Eye (tissue), 1 donor: Measurements from ENCODE around the gene CNTN6.

ENCODE experiments used
- DNase-seq: peaks from one replicate; pipeline ENCODE4 v3.0.0-alpha.2; 2015

CNTN6 gene

DNA sequence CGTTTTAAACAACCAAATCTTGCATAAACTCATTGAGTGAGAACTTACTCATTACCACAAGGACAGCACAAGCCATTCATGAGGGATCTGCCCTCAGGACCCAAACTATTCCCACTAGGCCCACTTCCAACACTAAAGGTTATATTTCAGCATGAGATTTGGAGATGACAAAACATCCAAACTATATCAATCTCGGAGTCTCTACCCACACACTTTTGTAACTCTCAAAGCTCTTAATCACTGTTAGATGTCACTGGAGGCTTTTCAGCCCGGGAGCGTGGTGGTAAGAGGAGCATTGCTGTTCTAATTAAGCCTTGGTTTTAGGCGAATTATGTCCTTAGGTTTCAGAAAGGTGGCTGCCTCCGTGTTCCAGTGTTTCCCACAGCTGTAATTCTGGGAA lies 86.3 kb downstream of the CNTN6 start:
- no peak for DNase-seq

DNA sequence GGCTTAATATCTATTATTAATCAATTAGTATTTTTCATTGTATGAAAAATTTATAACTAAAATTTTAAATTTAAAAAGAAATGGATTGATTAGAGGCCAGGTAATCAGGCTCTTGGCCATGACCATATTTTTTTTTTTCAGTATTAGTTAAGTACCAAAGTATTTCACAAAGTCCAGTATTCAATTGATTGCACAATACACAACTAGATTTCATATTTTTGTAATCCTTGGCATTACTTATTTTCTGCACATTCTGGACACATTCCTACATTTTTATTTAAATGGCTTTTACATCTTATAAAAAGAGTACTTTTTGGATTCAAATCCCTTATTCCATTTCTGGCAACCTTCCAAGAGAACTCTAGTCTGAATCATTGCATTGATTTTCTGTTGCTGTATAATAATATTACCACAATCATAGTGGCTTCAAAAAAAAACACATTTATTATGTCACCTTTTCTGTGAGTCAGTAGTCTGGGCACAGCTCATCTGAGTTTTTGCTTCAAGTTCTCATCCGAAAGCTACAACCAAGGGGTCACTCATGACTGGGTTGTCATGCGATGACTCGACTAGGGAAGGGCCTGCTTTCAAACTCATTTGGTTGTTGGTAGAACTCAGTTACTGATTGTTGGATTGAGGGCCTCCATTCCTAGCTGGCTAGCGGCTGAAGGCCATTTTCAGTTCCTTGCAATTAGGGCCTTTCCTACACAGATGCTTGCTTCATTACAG lies 90.7 kb downstream of the CNTN6 start:
- DNase-seq = no peak

DNA sequence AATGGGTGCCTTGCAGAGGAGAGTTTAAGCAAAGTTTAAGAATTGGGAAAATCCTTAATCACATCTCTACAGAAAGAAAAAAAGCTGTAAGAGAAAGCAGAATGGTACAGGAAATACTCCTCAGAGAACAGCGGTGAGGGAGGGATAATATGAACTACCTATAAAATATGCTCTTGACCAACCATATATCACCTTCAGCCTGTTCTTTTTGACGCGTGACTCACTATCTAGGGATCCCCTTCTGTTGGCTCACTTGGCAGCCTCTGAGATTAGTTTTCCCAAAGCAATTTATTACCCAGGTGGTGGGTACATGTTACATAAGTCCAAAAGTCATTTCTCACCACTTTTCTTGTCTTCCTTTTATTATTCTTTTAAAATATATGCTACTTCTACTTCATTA lies 97.7 kb downstream of the CNTN6 start:
- no peak for DNase-seq

DNA sequence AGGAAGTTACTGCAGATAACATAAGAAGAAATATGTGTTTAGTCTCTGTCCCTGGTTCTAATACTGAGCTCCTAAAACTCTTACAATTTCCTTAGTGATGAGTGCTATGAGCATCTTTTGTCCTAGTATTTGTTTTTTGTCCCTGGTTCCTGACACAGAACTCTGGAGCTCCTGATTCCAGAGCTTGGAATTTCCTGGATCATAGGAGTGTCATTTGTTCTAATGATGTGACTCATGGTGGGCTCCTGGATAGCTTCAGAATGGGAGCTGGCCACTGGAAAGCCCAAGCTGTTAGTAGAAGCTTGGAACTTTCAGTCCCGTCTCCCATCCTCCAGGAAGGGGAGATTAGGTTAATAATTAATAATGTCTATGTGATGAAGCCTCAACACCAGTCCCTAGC lies 98.2 kb downstream of the CNTN6 start:
- no peak for DNase-seq

DNA sequence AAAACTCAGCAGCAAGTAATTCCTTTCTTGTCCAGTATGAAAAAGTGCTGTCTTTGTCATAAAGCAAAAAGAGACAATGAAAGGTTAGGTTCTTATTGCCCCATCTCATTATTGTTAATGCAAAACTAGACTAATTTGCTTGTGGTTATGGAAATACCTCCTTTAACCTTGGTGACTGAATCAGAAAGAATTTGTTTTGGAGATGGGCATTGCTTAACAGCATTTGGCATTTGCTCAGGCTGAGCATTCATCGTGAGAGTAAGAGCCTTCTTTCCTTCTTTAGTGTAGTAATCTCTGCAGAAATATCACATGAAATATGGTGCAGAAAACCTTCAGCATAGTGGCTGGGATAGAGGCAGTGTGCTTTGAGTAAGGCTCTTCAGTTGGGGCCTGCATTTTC lies 103.1 kb downstream of the CNTN6 start:
- DNase-seq = no peak

DNA sequence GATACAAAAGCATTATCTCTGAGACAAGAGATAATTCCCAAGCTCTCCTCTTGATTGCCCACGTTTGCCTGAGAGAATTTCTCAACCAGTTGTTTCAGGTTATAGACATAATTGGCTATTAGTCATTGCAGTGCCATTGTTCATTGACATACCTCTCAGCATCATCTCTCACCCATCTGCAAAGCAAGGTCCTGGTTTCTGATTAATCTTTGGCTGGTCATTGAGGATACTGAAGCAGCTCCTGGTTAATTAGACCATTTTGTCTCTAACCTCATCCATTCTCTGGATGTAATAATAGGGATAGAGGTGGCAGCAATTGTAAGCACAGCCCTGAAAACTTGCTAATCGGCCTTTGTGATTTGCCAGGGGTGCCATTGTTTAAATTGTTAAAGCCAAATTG lies 104.2 kb downstream of the CNTN6 start:
- no peak for DNase-seq

DNA sequence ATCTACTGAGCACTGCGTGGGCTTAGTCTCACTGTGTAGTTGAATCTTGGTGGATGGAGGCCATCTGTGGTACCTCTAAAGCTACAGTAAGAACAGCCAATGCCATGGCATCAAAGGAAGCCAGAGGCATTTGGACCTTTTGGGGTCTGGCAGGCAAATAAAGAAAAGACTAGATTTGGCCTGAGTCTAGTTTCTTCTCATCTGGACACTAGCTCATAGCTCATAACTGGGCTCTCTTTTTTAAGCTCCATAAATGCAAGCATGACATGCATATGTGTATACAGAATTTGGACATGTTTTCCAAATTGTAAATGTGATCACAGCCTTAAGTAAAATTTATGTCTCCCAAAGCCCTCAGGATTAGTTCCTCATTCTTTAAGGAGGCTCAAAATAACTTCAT lies 107.5 kb downstream of the CNTN6 start:
- DNase-seq = no peak

DNA sequence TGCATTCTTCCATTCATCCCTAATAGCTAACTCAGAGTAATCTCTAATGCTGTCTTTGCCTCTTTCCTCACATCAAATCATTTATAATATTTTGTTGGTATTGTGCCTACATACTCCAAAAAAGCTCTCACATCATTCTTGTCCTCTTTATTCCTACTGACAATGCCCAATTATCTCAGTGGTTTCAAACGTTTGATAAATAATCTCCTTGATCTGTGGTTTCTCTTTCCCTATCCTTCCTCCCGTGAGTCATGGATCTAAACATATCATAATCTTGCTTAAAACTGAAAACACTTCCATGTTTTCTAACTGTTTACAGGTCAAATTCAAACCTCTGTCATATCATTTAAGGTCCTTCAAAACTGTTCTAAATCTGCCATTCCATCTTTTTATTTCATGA lies 115.1 kb downstream of the CNTN6 start:
- no peak for DNase-seq

DNA sequence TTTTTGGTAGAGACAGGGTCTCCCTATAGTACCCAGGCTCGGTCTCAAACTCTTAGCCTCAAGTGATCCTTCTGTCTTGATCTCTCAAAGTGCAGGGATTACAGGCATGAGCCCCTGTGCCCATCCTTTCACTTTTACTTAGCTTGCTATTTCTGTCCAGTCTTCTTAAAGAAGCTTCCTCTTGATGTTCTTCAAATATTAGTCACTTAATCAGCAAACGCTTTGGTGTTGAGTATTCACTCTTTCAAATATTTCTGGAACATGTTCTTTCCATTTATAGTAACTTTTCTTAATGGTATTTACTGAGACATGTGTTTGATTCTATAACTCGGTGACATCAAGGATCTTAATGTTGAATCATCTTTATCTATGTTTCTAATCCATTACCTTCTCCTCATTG lies 122.1 kb downstream of the CNTN6 start:
- no peak for DNase-seq

DNA sequence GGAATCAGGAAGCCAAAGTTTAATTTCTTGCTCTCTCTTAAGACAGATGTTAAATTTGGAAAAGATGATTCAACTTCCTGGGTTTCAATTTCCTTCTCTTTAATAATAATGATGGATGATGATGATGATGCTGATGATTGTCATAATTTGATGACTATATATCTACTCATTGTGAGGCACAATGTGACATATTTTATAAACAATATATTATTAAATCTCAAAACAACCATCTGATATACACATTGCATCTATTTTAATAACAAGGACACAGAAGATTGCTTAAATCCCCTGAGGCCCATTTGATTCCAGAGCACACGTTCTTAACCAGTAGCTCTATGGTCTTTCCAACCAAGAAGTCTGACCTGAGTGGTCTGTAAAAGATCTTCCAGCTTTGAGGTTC lies 124.0 kb downstream of the CNTN6 start:
- no peak for DNase-seq

DNA sequence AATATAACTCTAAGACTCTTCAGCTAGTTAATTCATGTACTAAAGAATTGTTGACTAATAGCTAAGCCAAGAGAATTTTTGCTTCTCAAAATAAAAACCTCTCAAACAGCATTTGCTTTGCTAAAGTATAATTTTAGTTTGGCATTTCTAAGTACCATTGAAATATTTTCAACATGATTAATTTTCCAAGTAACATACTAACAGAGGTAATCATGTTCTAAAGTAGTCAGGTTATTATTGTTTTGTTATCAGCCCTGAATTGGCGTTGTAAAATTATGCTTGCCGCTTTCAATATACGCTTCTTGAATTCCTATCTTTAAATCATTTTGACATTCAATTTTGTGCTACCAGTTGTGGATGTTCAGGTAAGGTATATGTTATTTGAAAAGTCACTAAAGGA lies 134.3 kb downstream of the CNTN6 start:
- DNase-seq = no peak

DNA sequence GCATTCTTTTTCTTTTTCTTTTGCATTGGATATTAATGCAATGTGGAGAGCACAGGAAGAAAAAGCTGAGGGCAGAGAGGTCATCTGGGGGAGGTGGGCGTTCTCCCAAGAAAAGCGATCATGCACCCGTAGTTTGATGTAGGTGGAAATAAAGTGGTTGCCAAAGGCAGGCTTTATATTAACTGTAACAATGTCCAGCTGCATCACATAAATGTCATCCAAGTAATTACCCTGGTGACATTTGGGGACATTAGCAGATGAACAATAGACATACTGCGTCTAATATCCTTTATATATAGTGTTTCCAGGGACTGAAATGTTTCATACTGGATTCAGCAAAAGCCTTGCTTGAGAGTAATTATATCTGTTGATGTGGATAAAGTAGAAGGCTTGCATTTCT lies 135.5 kb downstream of the CNTN6 start:
- no peak for DNase-seq

DNA sequence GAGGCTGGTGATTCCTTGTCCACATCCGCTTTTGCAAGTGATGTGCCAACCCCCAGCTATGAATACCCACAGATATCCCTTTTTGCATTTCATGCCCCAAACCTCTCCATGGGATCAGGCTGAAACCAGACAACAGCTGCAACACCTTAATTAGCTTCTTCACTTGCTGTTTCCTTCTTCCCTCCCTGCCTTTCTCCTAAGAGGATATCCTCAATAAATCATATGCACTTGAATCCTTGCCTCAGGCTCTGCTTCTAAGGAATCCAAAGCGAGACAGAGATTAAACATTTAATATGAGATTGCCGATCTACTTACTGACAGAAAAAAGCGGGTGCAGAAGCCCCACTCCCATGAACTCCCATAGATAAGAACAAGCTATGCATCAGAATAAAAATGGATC lies 138.1 kb downstream of the CNTN6 start:
- no peak for DNase-seq

DNA sequence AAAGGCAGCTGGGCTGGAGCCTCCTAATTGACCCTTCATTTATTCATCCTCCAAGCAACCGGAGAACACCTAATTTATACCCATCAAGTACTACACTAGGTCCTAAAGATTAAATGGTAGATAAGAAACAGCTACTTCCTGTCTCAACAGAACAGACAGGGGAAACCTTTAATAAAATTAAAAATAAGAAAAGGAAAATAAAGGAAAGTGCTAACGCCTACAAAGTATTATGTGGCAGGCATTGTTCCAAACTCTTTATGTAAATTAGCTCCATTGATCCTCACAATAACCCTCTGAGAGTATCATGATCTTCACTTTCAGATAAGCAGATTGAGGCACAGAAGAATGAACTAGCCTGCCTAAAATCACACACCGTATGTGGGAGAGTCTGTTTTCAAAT lies 139.5 kb downstream of the CNTN6 start:
- no peak for DNase-seq

DNA sequence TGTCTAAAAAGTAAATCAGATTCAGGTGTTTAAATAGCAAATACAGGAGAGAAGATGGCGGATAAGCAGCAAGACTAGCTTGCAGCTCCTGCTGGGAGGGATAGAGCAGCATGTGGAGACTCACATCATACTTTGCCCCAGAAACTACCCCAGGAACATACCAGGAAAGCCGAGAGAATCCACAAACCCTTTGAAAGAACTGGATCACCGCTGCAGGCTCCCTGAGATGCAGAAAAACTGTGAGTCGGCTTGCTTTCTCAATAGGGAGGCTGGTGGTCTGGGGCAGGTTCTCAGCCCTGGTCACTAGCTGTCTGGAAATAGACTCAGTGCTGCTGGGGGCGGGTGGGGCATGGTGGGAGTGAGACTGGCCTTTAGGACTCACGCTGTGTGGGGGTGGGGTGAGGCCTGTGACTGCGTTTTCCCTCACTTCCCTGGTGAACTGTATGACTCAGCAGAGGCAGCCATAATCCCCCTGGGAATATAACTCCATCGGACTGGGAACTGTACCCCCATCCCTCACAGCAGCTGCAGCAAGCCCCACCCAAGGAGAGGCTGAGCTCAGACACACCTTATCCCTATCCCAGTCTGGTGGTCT lies 142.8 kb downstream of the CNTN6 start:
- no peak for DNase-seq

DNA sequence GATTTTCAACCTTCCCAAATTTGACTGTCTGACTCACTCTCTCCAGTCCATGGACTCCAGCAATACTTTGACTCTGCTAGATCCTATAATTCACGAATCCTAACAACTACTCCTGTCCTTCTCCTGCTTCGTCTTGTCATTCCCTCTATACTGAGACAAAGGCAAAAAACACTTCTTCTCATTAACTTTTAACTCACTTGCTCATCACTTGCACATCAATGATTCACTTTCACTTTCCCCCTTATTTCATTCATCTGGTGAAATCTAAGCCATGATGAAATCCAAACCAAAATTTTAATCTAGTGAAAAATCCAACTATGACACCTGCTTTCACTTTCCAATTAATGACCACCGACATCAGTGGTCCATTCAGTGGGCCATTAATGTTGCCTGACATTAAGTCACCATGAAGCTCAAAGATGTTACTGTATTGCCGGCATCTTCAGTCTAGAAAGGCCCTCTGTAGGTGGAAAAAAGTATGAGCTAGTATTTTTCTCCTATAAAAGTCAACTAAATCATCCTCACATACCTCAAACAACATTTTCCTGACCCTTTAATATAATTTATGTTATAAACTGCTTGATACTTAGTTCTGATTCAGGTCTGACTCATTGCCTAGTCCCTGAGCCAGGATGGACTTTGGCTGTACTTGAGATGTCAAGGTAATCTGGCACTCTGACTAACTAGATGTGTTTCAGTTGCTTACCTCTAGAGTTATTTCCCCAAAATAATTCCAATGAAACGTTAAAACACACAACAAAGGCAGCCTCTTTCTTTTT lies 158.6 kb downstream of the CNTN6 start:
- DNase-seq = no peak

DNA sequence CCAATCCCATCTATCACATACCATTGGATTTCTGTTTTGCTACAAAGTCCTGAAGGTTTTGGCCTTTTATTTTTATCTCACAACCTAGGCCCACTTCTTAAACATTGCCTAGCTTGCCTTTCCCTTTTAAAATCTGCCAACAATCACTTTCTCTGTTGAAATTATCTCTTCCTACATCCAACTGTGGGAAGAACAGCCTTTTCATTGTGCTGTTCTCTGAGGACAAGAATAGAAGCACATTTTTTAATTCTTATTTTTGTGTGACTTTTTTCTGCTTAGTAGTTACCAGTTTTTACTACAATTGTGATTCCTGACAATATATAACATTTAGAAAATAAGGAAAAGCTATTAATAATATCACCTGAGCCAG lies 159.2 kb downstream of the CNTN6 start:
- DNase-seq = no peak

DNA sequence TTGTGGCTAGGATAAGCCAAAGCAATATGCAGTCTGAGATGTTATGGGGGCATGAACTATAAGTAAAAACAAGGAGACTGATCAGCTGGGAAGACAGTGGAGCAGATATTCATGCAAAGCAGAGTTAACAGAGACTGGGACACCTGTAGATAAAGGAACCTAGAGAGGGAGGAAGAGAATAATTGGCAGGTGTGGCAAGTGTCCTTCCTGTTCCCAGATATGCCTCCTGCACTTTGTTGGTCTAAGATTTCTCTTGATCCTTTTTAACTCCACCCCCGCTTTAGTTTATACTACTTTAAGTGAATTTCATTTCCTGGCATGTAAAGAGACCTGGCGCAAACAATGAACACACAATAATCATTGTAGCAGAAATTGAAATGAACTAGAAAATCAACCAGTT lies 169.4 kb downstream of the CNTN6 start:
- no peak for DNase-seq

DNA sequence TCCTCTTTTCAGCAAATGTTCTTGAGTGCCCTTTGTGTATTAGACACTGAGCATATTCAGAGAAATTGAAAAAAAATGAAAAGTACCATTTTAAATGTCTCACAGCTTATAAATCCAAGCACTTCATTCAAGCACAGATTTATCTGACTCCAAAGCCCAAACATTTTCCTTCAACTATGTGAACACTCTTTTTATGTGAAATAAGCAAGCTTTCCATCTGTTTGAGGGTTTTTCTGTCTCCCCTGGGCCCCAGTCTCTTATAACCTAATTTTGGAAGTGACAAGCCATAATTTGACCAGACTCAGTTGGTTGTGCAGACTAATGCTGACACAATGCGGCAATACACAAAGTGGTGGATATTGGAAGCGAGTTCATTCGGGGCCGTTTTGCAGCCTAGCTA lies 170.3 kb downstream of the CNTN6 start:
- no peak for DNase-seq

DNA sequence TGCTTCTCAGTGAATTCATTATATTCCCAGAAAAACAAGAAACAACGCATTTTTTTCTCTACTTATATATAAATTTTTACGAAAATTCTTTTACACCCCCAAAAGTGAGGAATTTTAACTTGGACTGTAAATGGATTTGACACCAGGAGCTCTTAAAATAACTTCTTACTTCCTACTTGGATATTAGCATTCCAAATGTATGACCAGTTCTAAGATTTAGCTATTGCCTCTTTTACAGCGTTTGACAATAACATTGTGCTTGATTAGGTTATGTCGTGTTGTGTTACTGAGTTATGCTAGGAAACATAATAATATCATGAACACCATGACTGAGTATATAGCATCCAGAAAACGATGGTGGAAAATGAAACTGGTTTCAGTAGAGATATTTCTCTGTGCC lies 177.0 kb downstream of the CNTN6 start:
- DNase-seq = no peak

DNA sequence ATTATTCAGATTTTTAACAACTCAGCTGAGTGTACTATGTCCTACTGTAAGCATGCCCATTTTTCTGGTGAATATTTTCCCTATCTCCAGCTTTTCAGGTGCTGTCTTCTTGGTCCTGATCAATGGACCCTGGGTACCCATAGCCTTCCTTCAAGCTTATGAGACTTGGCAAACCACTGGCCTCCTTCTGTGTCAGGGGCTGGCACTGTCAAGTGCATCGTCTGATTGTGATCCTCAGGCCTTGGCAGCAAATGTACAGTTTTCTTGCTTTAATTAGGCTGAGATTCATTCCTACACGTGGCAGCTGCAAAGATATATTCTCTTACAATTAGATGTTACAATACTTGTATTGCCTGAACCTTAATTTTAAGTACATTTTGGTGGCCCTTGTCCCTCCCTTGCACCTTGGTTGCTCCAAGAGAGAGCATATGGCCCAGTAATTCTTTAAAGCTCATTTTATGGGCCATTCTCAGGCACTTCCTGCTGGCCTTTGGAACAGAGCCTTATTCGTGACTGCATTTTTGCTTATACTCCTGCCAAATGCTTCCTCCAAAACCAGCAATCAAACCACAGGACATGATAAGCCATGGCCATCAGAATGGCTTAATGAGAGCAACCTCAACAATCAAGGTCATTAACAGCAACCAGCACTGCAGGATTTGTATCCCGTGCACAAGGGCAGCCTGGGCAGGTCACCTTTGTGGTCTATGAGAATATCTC lies 179.9 kb downstream of the CNTN6 start:
- DNase-seq = no peak

DNA sequence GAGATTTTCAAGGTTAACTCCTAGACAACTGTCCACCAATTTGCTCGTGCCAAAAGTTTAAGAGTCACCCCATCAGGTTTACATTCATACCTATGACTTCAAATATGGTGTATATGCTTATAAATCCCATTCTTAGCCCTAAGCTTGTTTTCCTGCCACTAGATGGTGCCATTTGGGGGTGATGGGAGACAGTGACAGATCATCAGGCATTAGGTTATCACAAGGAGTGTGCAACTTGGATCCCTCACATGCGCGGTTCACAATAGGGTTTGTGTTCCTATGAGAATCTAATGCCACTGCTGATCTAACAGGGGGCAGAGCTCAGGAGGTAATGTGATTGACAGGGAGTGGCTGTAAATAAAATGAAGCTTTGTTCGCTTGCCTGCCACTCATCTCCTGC lies 182.7 kb downstream of the CNTN6 start:
- no peak for DNase-seq

DNA sequence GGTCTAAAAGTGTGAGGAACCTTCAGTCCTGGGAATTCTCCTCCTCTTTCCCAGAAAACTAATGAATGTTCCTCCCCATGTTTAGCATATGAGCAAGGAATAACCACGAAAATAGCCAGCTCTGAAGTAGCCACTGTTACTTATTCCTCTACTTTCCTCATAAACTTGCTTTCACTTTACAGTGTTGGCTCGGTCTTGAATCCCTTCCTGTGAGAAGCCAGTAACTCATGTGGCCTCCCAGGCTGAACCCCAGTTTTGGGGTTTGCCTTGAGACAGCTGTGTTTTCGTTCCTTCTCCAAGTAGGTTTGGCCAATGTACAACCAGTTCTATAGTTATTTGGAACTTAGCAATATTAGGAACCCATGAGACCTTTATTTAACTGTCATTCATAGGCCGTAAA lies 195.0 kb downstream of the CNTN6 start:
- DNase-seq = no peak
